Measurements from ENCODE around the gene FBLIM1. TPM values are rescaled to one million over a fixed set of nuclear protein-coding genes. Genes with fewer than 3 reads are reported as not detected.
"Not testable (repeated sequence)": the region's sequence is repeated elsewhere in the genome, so short reads cannot be mapped to it uniquely, and the experiment has no call there.

FBLIM1 gene
- total RNA-seq, 1 experiment from 2014 or later, result 64.7 TPM

- no peak overlapping the region for H2AK5ac ChIP-seq (ENCODE audit: insufficient read length, low read length)
- no peak overlapping the region for H3T11ph ChIP-seq (ENCODE audit: low read length)
- H3K9me3 ChIP-seq (ENCODE audit: control insufficient read depth, low read depth, low read length), result no peaks in the 10 kb centered on the region
- H3K4me2 ChIP-seq (ENCODE audit: insufficient read depth, insufficient read length, low read length), result no peak overlapping the region
- no peaks in the 10 kb centered on the region for H3K27me3 ChIP-seq (ENCODE audit: insufficient read depth, low read length)
- H4K91ac ChIP-seq (ENCODE audit: insufficient read length, low read depth, low read length), result no peak overlapping the region
- no peak overlapping the region for H4K5ac ChIP-seq (ENCODE audit: insufficient read length, low read depth, low read length)
- H2BK5ac ChIP-seq (ENCODE audit: insufficient read length, low read length), result no peak overlapping the region
- no peaks in the 10 kb centered on the region for H3K23me2 ChIP-seq (ENCODE audit: insufficient read length, low read depth, low read length, poor library complexity, severe bottlenecking)
- peaks cover 0 to 2% of the 10 kb centered on the region in 2 experiments; a peak in 2 of 5 replicates for H3K9me3 Mint-ChIP-seq
- no peak for DNase-seq
- no peak overlapping the region for H2BK120ac ChIP-seq (ENCODE audit: low read depth, low read length, poor library complexity, severe bottlenecking)
- no peak for TF ChIP-seq CTCF (conservative IDR thresholded peaks at IDR 0.05)
- no peaks in the 10 kb centered on the region for H3K27me3 Mint-ChIP-seq (ENCODE audit: low read depth)
- no peak overlapping the region for H2BK12ac ChIP-seq (ENCODE audit: insufficient read length, low read depth, low read length)
- H3K23ac ChIP-seq (ENCODE audit: insufficient read length, low read depth, low read length), result no peak overlapping the region
- H3K9ac ChIP-seq (ENCODE audit: extremely low read depth, insufficient read length, low read length), result no peak overlapping the region
- WGBS (ENCODE audit: extremely low coverage, insufficient read length, low lambda C conversion rate), result no CpG with 5 or more reads among the region's 6 CpGs
- no peak overlapping the region for H3K4ac ChIP-seq (ENCODE audit: low read depth, low read length)
- H3K4me3 Mint-ChIP-seq, result no peak overlapping the region
- H2BK15ac ChIP-seq (ENCODE audit: low read depth, low read length), result no peak overlapping the region
- no peak overlapping the region for H3K27ac Mint-ChIP-seq
- H3K18ac ChIP-seq (ENCODE audit: insufficient read length, low read depth, low read length), result no peak overlapping the region
- no peak overlapping the region for H4K8ac ChIP-seq (replicated peaks; ENCODE audit: insufficient read length, low read depth, low read length)
- H3K56ac ChIP-seq (ENCODE audit: insufficient read length, low read depth, low read length), result no peak overlapping the region
- no peak overlapping the region for H3K27ac ChIP-seq (ENCODE audit: insufficient read length, low read depth, low read length)
- peaks cover 3% of the 10 kb centered on the region; the same call in 1 of the 2 replicates for H3K4me1 ChIP-seq (ENCODE audit: insufficient read depth, low read length)
- no peak overlapping the region for H3K14ac ChIP-seq (ENCODE audit: insufficient read depth, low read length)
- no peaks in the 10 kb centered on the region for H4K20me1 ChIP-seq (ENCODE audit: control insufficient read depth, insufficient read depth, insufficient read length)
- H2AFZ ChIP-seq (ENCODE audit: low read length), result no peak overlapping the region
- H3K79me1 ChIP-seq (ENCODE audit: insufficient read depth, low read depth, low read length, poor library complexity, severe bottlenecking), result no peaks in the 10 kb centered on the region
- H3K4me1 Mint-ChIP-seq, result peaks cover 22 to 25% of the 10 kb centered on the region in 2 experiments
- H3K79me2 ChIP-seq (ENCODE audit: insufficient read depth, low read length), result no peaks in the 10 kb centered on the region
- no peak overlapping the region for H2BK20ac ChIP-seq (ENCODE audit: low read depth, low read length, poor library complexity, severe bottlenecking)
- H3K36me3 Mint-ChIP-seq (ENCODE audit: insufficient read depth in 1 of 3, low read depth in 3 of 3), result peaks cover 4 to 5% (median 4%) of the 10 kb centered on the region in 3 experiments
Measured at GRCh38 chr1:15826810-15827507, 68.4 kb downstream of the FBLIM1 start.

- H4K20me1 ChIP-seq (ENCODE audit: control insufficient read depth, insufficient read depth, insufficient read length); H3K18ac ChIP-seq (ENCODE audit: insufficient read length, low read depth, low read length); H3K79me1 ChIP-seq (ENCODE audit: insufficient read depth, low read depth, low read length, poor library complexity, severe bottlenecking); H4K8ac ChIP-seq (replicated peaks; ENCODE audit: insufficient read length, low read depth, low read length); H3K9me3 Mint-ChIP-seq; H3K79me2 ChIP-seq (ENCODE audit: insufficient read depth, low read length); H2AFZ ChIP-seq (ENCODE audit: low read length); H3K14ac ChIP-seq (ENCODE audit: insufficient read depth, low read length); H2BK20ac ChIP-seq (ENCODE audit: low read depth, low read length, poor library complexity, severe bottlenecking); H2BK5ac ChIP-seq (ENCODE audit: insufficient read length, low read length); H3K4ac ChIP-seq (ENCODE audit: low read depth, low read length); H3K27ac ChIP-seq (ENCODE audit: insufficient read length, low read depth, low read length); H3K27ac Mint-ChIP-seq; H2BK120ac ChIP-seq (ENCODE audit: low read depth, low read length, poor library complexity, severe bottlenecking); H2BK15ac ChIP-seq (ENCODE audit: low read depth, low read length); H4K5ac ChIP-seq (ENCODE audit: insufficient read length, low read depth, low read length); H2AK5ac ChIP-seq (ENCODE audit: insufficient read length, low read length); H3K56ac ChIP-seq (ENCODE audit: insufficient read length, low read depth, low read length); H3K23ac ChIP-seq (ENCODE audit: insufficient read length, low read depth, low read length); H4K91ac ChIP-seq (ENCODE audit: insufficient read length, low read depth, low read length); H3K4me2 ChIP-seq (ENCODE audit: insufficient read depth, insufficient read length, low read length); H3K36me3 Mint-ChIP-seq (ENCODE audit: insufficient read depth in 1 of 3, low read depth in 3 of 3); H3T11ph ChIP-seq (ENCODE audit: low read length); H3K9ac ChIP-seq (ENCODE audit: extremely low read depth, insufficient read length, low read length); H3K9me3 ChIP-seq (ENCODE audit: control insufficient read depth, low read depth, low read length); H3K4me3 Mint-ChIP-seq; H3K4me1 ChIP-seq (ENCODE audit: insufficient read depth, low read length); H2BK12ac ChIP-seq (ENCODE audit: insufficient read length, low read depth, low read length); H3K23me2 ChIP-seq (ENCODE audit: insufficient read length, low read depth, low read length, poor library complexity, severe bottlenecking); H3K27me3 ChIP-seq (ENCODE audit: insufficient read depth, low read length); H3K27me3 Mint-ChIP-seq (ENCODE audit: low read depth); DNase-seq: not testable (repeated sequence)
- WGBS (ENCODE audit: extremely low coverage, insufficient read length, low lambda C conversion rate), result no CpG with 5 or more reads among the region's 15 CpGs
- peaks cover 26% of the 10 kb centered on the region in 2 experiments for H3K4me1 Mint-ChIP-seq
Measured at GRCh38 chr1:15827567-15827966, 69.0 kb downstream of the FBLIM1 start.
